ENCODE data around the gene EPB41. TPM values are rescaled to one million over a fixed set of nuclear protein-coding genes. Genes with fewer than 3 reads are reported as not detected.

Gene EPB41
- total and polyA plus RNA-seq, 9 of the 15 experiments (the other 6 are each of a cell fraction or from before 2014, with no cell fraction given) = 3.7 to 213 (median 141) TPM

GRCh38 chr1:28982198-28982597 lies 67.8 kb downstream of the EPB41 start:
- POLR2A ChIA-PET = no interaction called here
- BruUV-seq (replicated peaks) = no TSS peak

More at GRCh38 chr1:28982198-28982597, 67.8 kb downstream of the EPB41 start:
- Histone ChIP-seq H3K9ac (ENCODE audit: insufficient read depth in 1 of 2, low read depth in 2 of 2, low read length in 2 of 2) (no peak overlapping the region), H3K4me2 (ENCODE audit: insufficient read depth, low read length) (no peak overlapping the region), H3K27ac (ENCODE audit: extremely low read depth, low read depth, low read length) (no peak overlapping the region), H3K36me3 (ENCODE audit: control insufficient read depth, insufficient read depth, low read length) (peaks cover 35% of the 10 kb centered on the region; the same call in 2 of the 3 replicates), H3K79me2 (ENCODE audit: control insufficient read depth, insufficient read depth, low read length) (peaks cover 87% of the 10 kb centered on the region), H3K9me1 (ENCODE audit: control insufficient read depth, insufficient read depth, low read length) (no peaks in the 10 kb centered on the region), H2AFZ (ENCODE audit: low read depth, low read length) (no peak overlapping the region), H3K4me1 (replicated peaks in 1 of 2; ENCODE audit: control insufficient read depth in 2 of 2, insufficient read depth in 2 of 2, low read length in 2 of 2) (peaks cover 4 to 5% of the 10 kb centered on the region in 2 experiments; a peak in 4 of 5 replicates), H3K9me3 (replicated peaks; ENCODE audit: control insufficient read depth, insufficient read depth, low read depth, low read length) (peaks cover 4% of the 10 kb centered on the region), H3K27me3 (ENCODE audit: control insufficient read depth in 2 of 2, insufficient read depth in 2 of 2, low read length in 2 of 2) (no peaks in the 10 kb centered on the region), H3K4me3 (no peak overlapping the region), H4K20me1 (replicated peaks; ENCODE audit: control insufficient read depth, insufficient read depth, low read length) (no peaks in the 10 kb centered on the region)
- intact Hi-C loops (cut with micrococcal nuclease) (loop anchor here (5.0 kb wide), 1 partner anchor 100 kb away; no protein-coding TSS in a partner anchor), in situ Hi-C loops (cut with MboI) (no loop called here)
- ATAC-seq = no peak
- no peak for FAIRE-seq
- TF ChIP-seq CREBBP (IDR thresholded peaks at IDR 0.05; ENCODE audit: low read depth, low read length) = no peak
- no peak for TF ChIP-seq BCOR (IDR thresholded peaks at IDR 0.05)
- TF ChIP-seq, protein P1, sequence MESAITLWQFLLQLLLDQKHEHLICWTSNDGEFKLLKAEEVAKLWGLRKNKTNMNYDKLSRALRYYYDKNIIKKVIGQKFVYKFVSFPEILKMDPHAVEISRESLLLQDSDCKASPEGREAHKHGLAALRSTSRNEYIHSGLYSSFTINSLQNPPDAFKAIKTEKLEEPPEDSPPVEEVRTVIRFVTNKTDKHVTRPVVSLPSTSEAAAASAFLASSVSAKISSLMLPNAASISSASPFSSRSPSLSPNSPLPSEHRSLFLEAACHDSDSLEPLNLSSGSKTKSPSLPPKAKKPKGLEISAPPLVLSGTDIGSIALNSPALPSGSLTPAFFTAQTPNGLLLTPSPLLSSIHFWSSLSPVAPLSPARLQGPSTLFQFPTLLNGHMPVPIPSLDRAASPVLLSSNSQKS (CRISPR knock-in tag; IDR thresholded peaks at IDR 0.05) = no peak
- TF ChIP-seq XRCC5 (IDR thresholded peaks at IDR 0.05; ENCODE audit: low read depth, low read length) = no peak
- no peak for TF ChIP-seq ZNF212 (CRISPR knock-in tag; IDR thresholded peaks at IDR 0.05)
- TF ChIP-seq PURB (CRISPR knock-in tag; IDR thresholded peaks at IDR 0.05; ENCODE audit: low read depth) = no peak
- no peak for TF ChIP-seq NFXL1 (CRISPR knock-in tag; IDR thresholded peaks at IDR 0.05)
- TF ChIP-seq, protein P2, sequence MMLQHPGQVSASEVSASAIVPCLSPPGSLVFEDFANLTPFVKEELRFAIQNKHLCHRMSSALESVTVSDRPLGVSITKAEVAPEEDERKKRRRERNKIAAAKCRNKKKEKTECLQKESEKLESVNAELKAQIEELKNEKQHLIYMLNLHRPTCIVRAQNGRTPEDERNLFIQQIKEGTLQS (IDR thresholded peaks at IDR 0.05) = no peak
- TF ChIP-seq, protein P2 (CRISPR knock-in tag; conservative IDR thresholded peaks at IDR 0.05) = no peak
- DNase-seq (ENCODE audit: extremely low read depth in 1 of 4, low spot score in 3 of 4) = no peak
- CTCF ChIA-PET (ENCODE audit: low intra/inter-chr PET ratio) = no interaction called here
- 89% methylated on average over 6 of the region's 6 CpGs for WGBS (ENCODE audit: insufficient coverage, low coverage, missing lambda C conversion rate)
